Mesenchymal stem cell (in vitro differentiated cells and primary cell): ENCODE data around the gene ARHGEF7.

Experiments
- DNase-seq: peaks from one replicate; pipeline ENCODE4 v3.0.0-alpha.2; 2013
- H2AFZ ChIP-seq: one replicate; pipeline ENCODE4 v1.6.1; 2013; ENCODE audit warnings: low read depth, mild to moderate bottlenecking, control low read depth, inconsistent platforms, low read length, moderate library complexity
- H2AK5ac ChIP-seq: 2 replicates; pipeline ENCODE4 v1.6.1; 2013; ENCODE audit warnings: low read length, moderate library complexity, mild to moderate bottlenecking, inconsistent platforms; ENCODE audit not compliant: severe bottlenecking
- H2BK120ac ChIP-seq: one replicate; pipeline ENCODE4 v1.6.1; 2013; ENCODE audit warnings: low read depth, mild to moderate bottlenecking, inconsistent platforms, low read length, moderate library complexity
- H2BK12ac ChIP-seq, 2 experiments: one replicate each; pipeline ENCODE4 v1.6.1; 2013; ENCODE audit warnings: inconsistent platforms in 2 of 2, low read length in 2 of 2, mild to moderate bottlenecking in 2 of 2, moderate library complexity in 2 of 2, control low read depth in 1 of 2
- H2BK15ac ChIP-seq: one replicate; pipeline ENCODE4 v1.6.1; 2013; ENCODE audit warnings: mild to moderate bottlenecking, low read depth, inconsistent platforms; ENCODE audit not compliant: poor library complexity, severe bottlenecking
- H2BK5ac ChIP-seq: 2 replicates; pipeline ENCODE4 v1.6.1; 2013; ENCODE audit warnings: low read depth, mild to moderate bottlenecking, low read length, control low read depth, inconsistent platforms; ENCODE audit not compliant: poor library complexity, severe bottlenecking
- H3K14ac ChIP-seq, 2 experiments: one replicate each; pipeline ENCODE4 v1.6.1; 2013; ENCODE audit warnings: inconsistent platforms in 2 of 2, low read length in 2 of 2, control low read depth in 1 of 2, mild to moderate bottlenecking in 1 of 2, moderate library complexity in 1 of 2
- H3K18ac ChIP-seq, 2 experiments: one replicate each; pipeline ENCODE4 v1.6.1; 2013; ENCODE audit warnings: inconsistent platforms in 2 of 2, low read length in 2 of 2, control low read depth in 1 of 2, low read depth in 1 of 2, mild to moderate bottlenecking in 1 of 2
- H3K23ac ChIP-seq, 2 experiments: one replicate each; pipeline ENCODE4 v1.6.1; 2013; ENCODE audit warnings: inconsistent platforms in 2 of 2, low read length in 2 of 2, mild to moderate bottlenecking in 2 of 2, moderate library complexity in 2 of 2, control low read depth in 1 of 2
- H3K27ac ChIP-seq: 2 replicates; pipeline ENCODE4 v1.5.1; 2013; ENCODE audit warnings: mild to moderate bottlenecking, moderate library complexity, low read length, control low read depth, inconsistent platforms; ENCODE audit not compliant: poor library complexity, severe bottlenecking
- H3K27me3 ChIP-seq, 2 experiments: 2 replicates each; pipeline versions ENCODE4 v1.6.1 to v1.7.0; 2013; ENCODE audit warnings: low read length in 2 of 2, mild to moderate bottlenecking in 2 of 2, moderate library complexity in 2 of 2, control low read depth in 1 of 2, inconsistent platforms in 1 of 2; ENCODE audit not compliant: control insufficient read depth in 1 of 2, insufficient read depth in 1 of 2
- H3K36me3 ChIP-seq, 2 experiments: 2 replicates each; pipeline versions ENCODE4 v1.6.1 to v1.7.0; 2013; ENCODE audit warnings: low read length in 2 of 2, control low read depth in 1 of 2, inconsistent platforms in 1 of 2, low read depth in 1 of 2, mild to moderate bottlenecking in 1 of 2; ENCODE audit not compliant: insufficient read depth in 2 of 2, control insufficient read depth in 1 of 2
- H3K4ac ChIP-seq, 2 experiments: one replicate each; pipeline ENCODE4 v1.6.1; 2013; ENCODE audit warnings: inconsistent platforms in 2 of 2, low read length in 2 of 2, mild to moderate bottlenecking in 2 of 2, moderate library complexity in 2 of 2, control low read depth in 1 of 2, low read depth in 1 of 2
- H3K4me1 ChIP-seq: 2 replicates; pipeline ENCODE4 v1.6.1; 2013; ENCODE audit warnings: low read depth, low read length, control low read depth; ENCODE audit not compliant: control insufficient read depth, insufficient read depth
- H3K4me2 ChIP-seq: 2 replicates; pipeline ENCODE4 v1.6.1; 2013; ENCODE audit warnings: low read length, mild to moderate bottlenecking, inconsistent platforms; ENCODE audit not compliant: poor library complexity, severe bottlenecking
- H3K4me3 ChIP-seq, 2 experiments: 2 replicates each; pipeline versions ENCODE4 v1.5.1 to v1.7.0; 2013; ENCODE audit warnings: low read length in 2 of 2, mild to moderate bottlenecking in 2 of 2, control low read depth in 1 of 2, low read depth in 1 of 2; ENCODE audit not compliant: insufficient read depth in 1 of 2
- H3K79me1 ChIP-seq: replicated peaks from 2 replicates; pipeline ENCODE4 v1.6.1; 2013; ENCODE audit warnings: mild to moderate bottlenecking, control low read depth, low read length, inconsistent platforms; ENCODE audit not compliant: poor library complexity, severe bottlenecking
- H3K9ac ChIP-seq: 2 replicates; pipeline ENCODE4 v1.7.0; 2013; ENCODE audit warnings: mild to moderate bottlenecking, low read length, moderate library complexity
- H3K9me3 ChIP-seq: 2 replicates; pipeline ENCODE4 v1.7.0; 2013; ENCODE audit warnings: mild to moderate bottlenecking, low read length; ENCODE audit not compliant: control insufficient read depth
- H4K8ac ChIP-seq: one replicate; pipeline ENCODE4 v1.6.1; 2013; ENCODE audit warnings: inconsistent platforms, mild to moderate bottlenecking, low read length, moderate library complexity
- H4K91ac ChIP-seq: one replicate; pipeline ENCODE4 v1.6.1; 2013; ENCODE audit warnings: mild to moderate bottlenecking, low read length, inconsistent platforms
- WGBS: methylation state at CpG from one replicate; pipeline ENCODE4 v1.1.7; 2013; ENCODE audit warnings: mixed read lengths; 5-methylcytosine and 5-hydroxymethylcytosine counted together

Gene ARHGEF7

GRCh38 chr13:111131048-111131447, 15.9 kb downstream of the ARHGEF7 start:
- no peak overlapping the region for H2BK15ac ChIP-seq
- H3K18ac ChIP-seq = no peak overlapping the region
- no peak overlapping the region for H3K4me3 ChIP-seq
- H2AFZ ChIP-seq = no peak overlapping the region
- no peak overlapping the region for H2BK12ac ChIP-seq
- H3K9ac ChIP-seq = no peak overlapping the region
- 86% methylated on average over 10 of the region's 10 CpGs for WGBS
- H3K4me1 ChIP-seq = no peaks in the 10 kb centered on the region
- no peak overlapping the region for H3K27ac ChIP-seq
- H2BK5ac ChIP-seq = no peak overlapping the region
- H3K27me3 ChIP-seq = no peaks in the 10 kb centered on the region
- H4K8ac ChIP-seq = no peak overlapping the region
- no peaks in the 10 kb centered on the region for H3K9me3 ChIP-seq
- DNase-seq = no peak
- H3K23ac ChIP-seq = no peak overlapping the region
- H3K36me3 ChIP-seq = no peaks in the 10 kb centered on the region
- H3K4me2 ChIP-seq = no peak overlapping the region
- H2BK120ac ChIP-seq = no peak overlapping the region
- H3K14ac ChIP-seq = no peak overlapping the region
- no peak overlapping the region for H2AK5ac ChIP-seq
- no peaks in the 10 kb centered on the region for H3K79me1 ChIP-seq
- no peak overlapping the region for H4K91ac ChIP-seq
- H3K4ac ChIP-seq = no peak overlapping the region

DNA sequence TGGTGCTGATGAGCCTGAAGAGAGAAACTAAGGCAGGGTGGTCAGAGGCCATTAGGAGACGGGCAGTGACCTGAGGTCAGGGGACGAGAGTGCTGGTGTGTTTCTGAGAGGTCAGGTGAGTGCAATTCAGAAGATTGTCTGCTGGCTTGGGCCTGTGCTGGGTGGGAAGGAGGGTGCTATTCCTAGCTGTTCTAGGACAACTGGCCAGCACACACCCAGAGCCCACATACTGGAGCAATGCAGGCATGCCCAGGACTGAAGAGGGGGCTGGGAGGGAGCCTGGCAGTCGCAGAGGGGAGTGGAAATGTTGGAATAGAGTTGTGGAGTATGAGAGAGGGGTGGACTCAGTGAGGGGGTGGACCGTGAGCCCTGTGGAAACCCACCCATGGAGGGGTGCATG, 16.5 kb downstream of the ARHGEF7 start:
- Histone ChIP-seq H3K14ac (peak overlapping the region in 1 of 2 experiments; percentile 48), H2BK12ac (no peak overlapping the region), H3K9me3 (no peaks in the 10 kb centered on the region), H2BK120ac (no peak overlapping the region), H3K4ac (no peak overlapping the region), H2BK5ac (no peak overlapping the region), H3K18ac (peak overlapping the region in 1 of 2 experiments; percentile 7), H3K79me1 (no peaks in the 10 kb centered on the region), H3K4me1 (no peaks in the 10 kb centered on the region), H3K36me3 (no peaks in the 10 kb centered on the region), H2BK15ac (no peak overlapping the region), H3K4me2 (no peak overlapping the region), H3K27ac (no peak overlapping the region), H3K4me3 (no peak overlapping the region), H2AK5ac (no peak overlapping the region), H2AFZ (no peak overlapping the region), H3K23ac (no peak overlapping the region), H4K8ac (no peak overlapping the region), H3K27me3 (no peaks in the 10 kb centered on the region), H4K91ac (no peak overlapping the region), H3K9ac (no peak overlapping the region)
- no peak for DNase-seq
- 83% methylated on average over 4 of the region's 4 CpGs for WGBS

DNA sequence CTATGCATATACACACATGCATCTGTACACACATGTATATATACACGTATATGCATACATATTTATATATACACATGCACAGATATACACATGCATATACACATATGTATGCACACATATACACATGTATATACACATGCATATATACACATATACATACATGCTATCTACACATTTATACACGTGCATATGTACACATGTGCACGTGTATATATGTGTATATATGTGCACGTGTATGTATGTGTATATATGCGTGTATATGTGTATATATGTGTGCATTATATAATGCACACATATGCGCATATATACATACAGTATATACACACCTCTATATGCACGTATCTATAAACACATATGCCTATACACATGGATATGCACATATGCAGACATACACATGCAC, 17.8 kb downstream of the ARHGEF7 start:
- Histone ChIP-seq H3K4ac (no peak overlapping the region), H2BK12ac (no peak overlapping the region), H4K91ac (no peak overlapping the region), H3K36me3 (no peaks in the 10 kb centered on the region), H3K79me1 (no peaks in the 10 kb centered on the region), H2BK120ac (no peak overlapping the region), H3K27me3 (peaks cover 0 to 4% of the 10 kb centered on the region in 2 experiments), H3K9ac (no peak overlapping the region), H3K4me2 (no peak overlapping the region), H3K4me1 (peaks cover 2% of the 10 kb centered on the region), H3K4me3 (no peak overlapping the region), H3K9me3 (no peaks in the 10 kb centered on the region), H3K27ac (no peak overlapping the region), H3K14ac (no peak overlapping the region), H2BK5ac (no peak overlapping the region), H2AK5ac (no peak overlapping the region), H2AFZ (no peak overlapping the region), H3K23ac (no peak overlapping the region), H2BK15ac (no peak overlapping the region), H4K8ac (no peak overlapping the region), H3K18ac (no peak overlapping the region)
- DNase-seq = no peak
- WGBS = 93% methylated on average over 3 of the region's 7 CpGs

DNA sequence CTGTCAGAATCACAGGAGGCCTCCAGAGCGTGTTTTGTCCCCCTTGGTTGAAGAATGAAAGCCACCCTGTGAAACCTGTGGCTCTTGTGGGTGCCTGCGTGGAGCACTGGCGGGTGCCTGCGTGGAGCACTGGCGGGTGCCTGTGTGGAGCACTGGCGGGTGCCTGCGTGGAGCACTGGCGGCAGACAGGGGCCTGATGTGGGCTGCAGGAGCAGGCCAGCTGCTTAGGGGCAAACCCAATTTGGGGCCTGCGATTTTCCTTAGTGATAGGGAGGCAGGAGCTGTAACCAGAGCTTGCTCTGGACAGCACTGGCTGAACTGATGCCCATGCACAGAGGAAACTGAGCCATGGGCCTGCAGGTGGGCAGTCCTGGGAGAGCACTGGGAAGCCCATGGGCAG, 24.3 kb downstream of the ARHGEF7 start:
- Histone ChIP-seq H3K4ac (no peak overlapping the region), H2BK15ac (no peak overlapping the region), H3K14ac (no peak overlapping the region), H3K9ac (no peak overlapping the region), H2BK120ac (no peak overlapping the region), H3K27ac (no peak overlapping the region), H4K91ac (no peak overlapping the region), H4K8ac (no peak overlapping the region), H3K79me1 (no peaks in the 10 kb centered on the region), H2AK5ac (no peak overlapping the region), H3K4me2 (no peak overlapping the region), H2BK5ac (no peak overlapping the region), H3K36me3 (no peaks in the 10 kb centered on the region), H3K9me3 (no peaks in the 10 kb centered on the region), H2BK12ac (no peak overlapping the region), H2AFZ (peak overlapping the region; percentile 42), H3K4me1 (peaks cover 2% of the 10 kb centered on the region), H3K4me3 (no peak overlapping the region), H3K18ac (no peak overlapping the region), H3K23ac (no peak overlapping the region), H3K27me3 (peaks cover 0 to 39% of the 10 kb centered on the region in 2 experiments)
- WGBS = 86% methylated on average over 8 of the region's 9 CpGs
- no peak for DNase-seq
